Measurements from ENCODE around the gene LBHD1. TPM values are rescaled to one million over a fixed set of nuclear protein-coding genes. Genes with fewer than 3 reads are reported as not detected.

Gene LBHD1
- total and polyA plus RNA-seq, 2 of the 13 experiments (the other 11 are each of a cell fraction or from before 2014, with no cell fraction given) = 3.2 to 3.7 TPM

DNA sequence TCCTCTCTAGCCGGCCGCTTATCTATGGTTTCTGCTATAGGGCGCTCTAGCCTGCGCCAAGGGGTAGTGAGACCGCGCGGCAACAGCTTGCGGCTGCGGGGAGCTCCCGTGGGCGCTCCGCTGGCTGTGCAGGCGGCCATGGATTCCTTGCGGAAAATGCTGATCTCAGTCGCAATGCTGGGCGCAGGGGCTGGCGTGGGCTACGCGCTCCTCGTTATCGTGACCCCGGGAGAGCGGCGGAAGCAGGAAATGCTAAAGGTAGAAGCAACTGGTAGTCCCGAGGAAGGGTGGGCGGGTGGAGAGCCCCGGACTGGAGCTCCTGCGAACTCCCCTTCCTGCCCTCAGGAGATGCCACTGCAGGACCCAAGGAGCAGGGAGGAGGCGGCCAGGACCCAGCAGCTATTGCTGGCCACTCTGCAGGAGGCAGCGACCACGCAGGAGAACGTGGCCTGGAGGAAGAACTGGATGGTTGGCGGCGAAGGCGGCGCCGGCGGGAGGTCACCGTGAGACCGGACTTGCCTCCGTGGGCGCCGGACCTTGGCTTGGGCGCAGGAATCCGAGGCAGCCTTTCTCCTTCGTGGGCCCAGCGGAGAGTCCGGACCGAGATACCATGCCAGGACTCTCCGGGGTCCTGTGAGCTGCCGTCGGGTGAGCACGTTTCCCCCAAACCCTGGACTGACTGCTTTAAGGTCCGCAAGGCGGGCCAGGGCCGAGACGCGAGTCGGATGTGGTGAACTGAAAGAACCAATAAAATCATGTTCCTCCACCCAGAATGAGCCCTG is at the start of gene LBHD1, which contains the start of gene UQCC3 (continued):
- TF ChIP-seq, protein P1, sequence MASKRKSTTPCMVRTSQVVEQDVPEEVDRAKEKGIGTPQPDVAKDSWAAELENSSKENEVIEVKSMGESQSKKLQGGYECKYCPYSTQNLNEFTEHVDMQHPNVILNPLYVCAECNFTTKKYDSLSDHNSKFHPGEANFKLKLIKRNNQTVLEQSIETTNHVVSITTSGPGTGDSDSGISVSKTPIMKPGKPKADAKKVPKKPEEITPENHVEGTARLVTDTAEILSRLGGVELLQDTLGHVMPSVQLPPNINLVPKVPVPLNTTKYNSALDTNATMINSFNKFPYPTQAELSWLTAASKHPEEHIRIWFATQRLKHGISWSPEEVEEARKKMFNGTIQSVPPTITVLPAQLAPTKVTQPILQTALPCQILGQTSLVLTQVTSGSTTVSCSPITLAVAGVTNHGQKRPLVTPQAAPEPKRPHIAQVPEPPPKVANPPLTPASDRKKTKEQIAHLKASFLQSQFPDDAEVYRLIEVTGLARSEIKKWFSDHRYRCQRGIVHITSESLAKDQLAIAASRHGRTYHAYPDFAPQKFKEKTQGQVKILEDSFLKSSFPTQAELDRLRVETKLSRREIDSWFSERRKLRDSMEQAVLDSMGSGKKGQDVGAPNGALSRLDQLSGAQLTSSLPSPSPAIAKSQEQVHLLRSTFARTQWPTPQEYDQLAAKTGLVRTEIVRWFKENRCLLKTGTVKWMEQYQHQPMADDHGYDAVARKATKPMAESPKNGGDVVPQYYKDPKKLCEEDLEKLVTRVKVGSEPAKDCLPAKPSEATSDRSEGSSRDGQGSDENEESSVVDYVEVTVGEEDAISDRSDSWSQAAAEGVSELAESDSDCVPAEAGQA (IDR thresholded peaks at IDR 0.05; ENCODE audit: low read depth) = no peak
- TF ChIP-seq, protein P1 (CRISPR knock-in tag; IDR thresholded peaks at IDR 0.05; ENCODE audit: borderline replicate concordance) = no peak
- TF ChIP-seq ZNF12 (CRISPR knock-in tag; IDR thresholded peaks at IDR 0.05) (no peak), HOXA9 (CRISPR knock-in tag; IDR thresholded peaks at IDR 0.05; ENCODE audit: borderline replicate concordance) (peak; percentile 65; the same call in 1 of the 2 replicates), PITX1 (CRISPR knock-in tag; IDR thresholded peaks at IDR 0.05) (peak; percentile 69), MATR3 (CRISPR knock-in tag; IDR thresholded peaks at IDR 0.05) (no peak), TOPORS (CRISPR knock-in tag; IDR thresholded peaks at IDR 0.05) (no peak), KLF9 (CRISPR knock-in tag; IDR thresholded peaks at IDR 0.05; ENCODE audit: low read depth) (no peak), ZNF570 (CRISPR knock-in tag; IDR thresholded peaks at IDR 0.05; ENCODE audit: borderline replicate concordance) (no peak), ZFP36L1 (CRISPR knock-in tag; IDR thresholded peaks at IDR 0.05) (0 out of 2 replicates have a peak, but pooled peaks have one; percentile 36), NFKBIZ (CRISPR knock-in tag; IDR thresholded peaks at IDR 0.05) (peak; percentile 52; the same call in 1 of the 2 replicates), SOX5 (CRISPR knock-in tag; IDR thresholded peaks at IDR 0.05; ENCODE audit: borderline replicate concordance) (no peak), FOSL1 (CRISPR knock-in tag; IDR thresholded peaks at IDR 0.05; ENCODE audit: borderline replicate concordance) (no peak), ZNF589 (CRISPR knock-in tag; conservative IDR thresholded peaks at IDR 0.05) (peak; percentile 73; the same call in 1 of the 2 replicates)
- TF ChIP-seq, protein P2, sequence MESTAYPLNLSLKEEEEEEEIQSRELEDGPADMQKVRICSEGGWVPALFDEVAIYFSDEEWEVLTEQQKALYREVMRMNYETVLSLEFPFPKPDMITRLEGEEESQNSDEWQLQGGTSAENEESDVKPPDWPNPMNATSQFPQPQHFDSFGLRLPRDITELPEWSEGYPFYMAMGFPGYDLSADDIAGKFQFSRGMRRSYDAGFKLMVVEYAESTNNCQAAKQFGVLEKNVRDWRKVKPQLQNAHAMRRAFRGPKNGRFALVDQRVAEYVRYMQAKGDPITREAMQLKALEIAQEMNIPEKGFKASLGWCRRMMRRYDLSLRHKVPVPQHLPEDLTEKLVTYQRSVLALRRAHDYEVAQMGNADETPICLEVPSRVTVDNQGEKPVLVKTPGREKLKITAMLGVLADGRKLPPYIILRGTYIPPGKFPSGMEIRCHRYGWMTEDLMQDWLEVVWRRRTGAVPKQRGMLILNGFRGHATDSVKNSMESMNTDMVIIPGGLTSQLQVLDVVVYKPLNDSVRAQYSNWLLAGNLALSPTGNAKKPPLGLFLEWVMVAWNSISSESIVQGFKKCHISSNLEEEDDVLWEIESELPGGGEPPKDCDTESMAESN (CRISPR knock-in tag; conservative IDR thresholded peaks at IDR 0.05) = peak; percentile 88
- TF ChIP-seq, protein P3, sequence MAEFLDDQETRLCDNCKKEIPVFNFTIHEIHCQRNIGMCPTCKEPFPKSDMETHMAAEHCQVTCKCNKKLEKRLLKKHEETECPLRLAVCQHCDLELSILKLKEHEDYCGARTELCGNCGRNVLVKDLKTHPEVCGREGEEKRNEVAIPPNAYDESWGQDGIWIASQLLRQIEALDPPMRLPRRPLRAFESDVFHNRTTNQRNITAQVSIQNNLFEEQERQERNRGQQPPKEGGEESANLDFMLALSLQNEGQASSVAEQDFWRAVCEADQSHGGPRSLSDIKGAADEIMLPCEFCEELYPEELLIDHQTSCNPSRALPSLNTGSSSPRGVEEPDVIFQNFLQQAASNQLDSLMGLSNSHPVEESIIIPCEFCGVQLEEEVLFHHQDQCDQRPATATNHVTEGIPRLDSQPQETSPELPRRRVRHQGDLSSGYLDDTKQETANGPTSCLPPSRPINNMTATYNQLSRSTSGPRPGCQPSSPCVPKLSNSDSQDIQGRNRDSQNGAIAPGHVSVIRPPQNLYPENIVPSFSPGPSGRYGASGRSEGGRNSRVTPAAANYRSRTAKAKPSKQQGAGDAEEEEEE (CRISPR knock-in tag; IDR thresholded peaks at IDR 0.05; ENCODE audit: borderline replicate concordance) = no peak
- TF ChIP-seq, protein P4, sequence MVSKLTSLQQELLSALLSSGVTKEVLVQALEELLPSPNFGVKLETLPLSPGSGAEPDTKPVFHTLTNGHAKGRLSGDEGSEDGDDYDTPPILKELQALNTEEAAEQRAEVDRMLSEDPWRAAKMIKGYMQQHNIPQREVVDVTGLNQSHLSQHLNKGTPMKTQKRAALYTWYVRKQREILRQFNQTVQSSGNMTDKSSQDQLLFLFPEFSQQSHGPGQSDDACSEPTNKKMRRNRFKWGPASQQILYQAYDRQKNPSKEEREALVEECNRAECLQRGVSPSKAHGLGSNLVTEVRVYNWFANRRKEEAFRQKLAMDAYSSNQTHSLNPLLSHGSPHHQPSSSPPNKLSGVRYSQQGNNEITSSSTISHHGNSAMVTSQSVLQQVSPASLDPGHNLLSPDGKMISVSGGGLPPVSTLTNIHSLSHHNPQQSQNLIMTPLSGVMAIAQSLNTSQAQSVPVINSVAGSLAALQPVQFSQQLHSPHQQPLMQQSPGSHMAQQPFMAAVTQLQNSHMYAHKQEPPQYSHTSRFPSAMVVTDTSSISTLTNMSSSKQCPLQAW (CRISPR knock-in tag; IDR thresholded peaks at IDR 0.05) = peak; percentile 59; the same call in 1 of the 2 replicates

All from HepG2 (cell line).